Measurements from ENCODE around the gene ARHGAP15.

Gene ARHGAP15

DNA sequence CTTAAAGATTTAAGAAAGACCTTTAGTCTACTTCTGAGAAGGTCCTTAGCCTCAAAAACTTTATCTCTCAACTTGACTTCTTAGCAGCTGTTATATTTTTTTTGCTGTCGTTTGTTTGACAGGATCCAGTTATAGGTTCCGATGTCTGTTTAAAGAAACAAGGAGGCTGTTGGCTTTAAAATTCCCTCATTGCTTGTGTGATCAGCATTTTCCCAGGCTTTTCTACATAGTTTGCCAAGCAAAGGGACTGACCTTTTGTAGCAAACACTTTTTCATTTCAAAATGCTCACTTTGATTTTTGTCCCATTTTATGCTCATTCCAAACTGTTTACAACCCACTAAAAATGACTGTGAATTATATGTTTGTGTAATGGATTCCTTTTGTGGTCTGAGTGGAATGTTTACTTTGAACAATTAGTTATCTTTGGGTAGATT, 394.9 kb downstream of the ARHGAP15 start:
- TF ChIP-seq, protein P1, sequence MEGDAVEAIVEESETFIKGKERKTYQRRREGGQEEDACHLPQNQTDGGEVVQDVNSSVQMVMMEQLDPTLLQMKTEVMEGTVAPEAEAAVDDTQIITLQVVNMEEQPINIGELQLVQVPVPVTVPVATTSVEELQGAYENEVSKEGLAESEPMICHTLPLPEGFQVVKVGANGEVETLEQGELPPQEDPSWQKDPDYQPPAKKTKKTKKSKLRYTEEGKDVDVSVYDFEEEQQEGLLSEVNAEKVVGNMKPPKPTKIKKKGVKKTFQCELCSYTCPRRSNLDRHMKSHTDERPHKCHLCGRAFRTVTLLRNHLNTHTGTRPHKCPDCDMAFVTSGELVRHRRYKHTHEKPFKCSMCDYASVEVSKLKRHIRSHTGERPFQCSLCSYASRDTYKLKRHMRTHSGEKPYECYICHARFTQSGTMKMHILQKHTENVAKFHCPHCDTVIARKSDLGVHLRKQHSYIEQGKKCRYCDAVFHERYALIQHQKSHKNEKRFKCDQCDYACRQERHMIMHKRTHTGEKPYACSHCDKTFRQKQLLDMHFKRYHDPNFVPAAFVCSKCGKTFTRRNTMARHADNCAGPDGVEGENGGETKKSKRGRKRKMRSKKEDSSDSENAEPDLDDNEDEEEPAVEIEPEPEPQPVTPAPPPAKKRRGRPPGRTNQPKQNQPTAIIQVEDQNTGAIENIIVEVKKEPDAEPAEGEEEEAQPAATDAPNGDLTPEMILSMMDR (IDR thresholded peaks at IDR 0.05; ENCODE audit: insufficient read depth, low read depth, low read length, missing control alignments) = no peak
- DNase-seq (ENCODE audit: low read depth) = no peak
- H3K4me3 ChIP-seq (ENCODE audit: low read depth, low read length) = no peak overlapping the region

DNA sequence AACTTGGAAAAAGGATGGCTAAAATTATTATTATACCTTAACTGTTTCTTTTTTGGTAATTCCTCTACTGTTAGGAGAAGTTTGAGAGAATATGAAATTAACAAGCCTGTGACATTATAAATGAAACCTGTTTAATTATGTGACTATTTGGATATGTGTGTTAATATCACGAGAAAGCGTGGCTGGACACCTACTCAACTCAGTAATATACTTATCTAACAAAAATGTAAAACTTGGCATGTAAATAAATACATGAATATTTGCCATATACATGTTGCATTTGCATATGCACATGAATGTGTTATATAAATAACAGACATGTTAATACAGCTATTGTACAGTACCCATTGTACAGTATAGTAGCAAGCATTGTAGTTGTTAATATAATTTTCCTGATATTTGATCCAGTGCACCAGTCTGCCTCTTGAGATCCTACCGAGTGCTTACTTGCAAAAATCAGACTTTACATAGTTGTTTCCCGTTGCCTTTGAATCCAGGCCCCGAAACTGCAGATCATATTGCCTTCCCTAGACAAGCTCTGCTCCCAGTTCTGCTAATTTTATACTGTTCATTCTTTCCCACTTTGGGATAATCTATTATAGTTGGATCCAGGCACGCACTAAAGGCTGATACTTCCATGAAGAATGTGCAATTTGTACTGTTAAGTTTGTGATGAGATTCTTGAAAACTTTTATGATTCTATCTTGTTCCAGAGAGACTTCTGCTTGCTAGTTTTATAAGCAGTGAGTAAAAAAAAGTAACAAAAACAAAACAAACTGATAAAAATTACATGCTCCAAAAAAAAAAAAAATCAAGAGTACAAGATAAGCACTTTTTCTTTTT, 395.6 kb downstream of the ARHGAP15 start:
- DNase-seq (ENCODE audit: low read depth) = no peak
- TF ChIP-seq, protein P1 (IDR thresholded peaks at IDR 0.05; ENCODE audit: insufficient read depth, low read depth, low read length, missing control alignments) = no peak
- no peak overlapping the region for H3K4me3 ChIP-seq (ENCODE audit: low read depth, low read length)

DNA sequence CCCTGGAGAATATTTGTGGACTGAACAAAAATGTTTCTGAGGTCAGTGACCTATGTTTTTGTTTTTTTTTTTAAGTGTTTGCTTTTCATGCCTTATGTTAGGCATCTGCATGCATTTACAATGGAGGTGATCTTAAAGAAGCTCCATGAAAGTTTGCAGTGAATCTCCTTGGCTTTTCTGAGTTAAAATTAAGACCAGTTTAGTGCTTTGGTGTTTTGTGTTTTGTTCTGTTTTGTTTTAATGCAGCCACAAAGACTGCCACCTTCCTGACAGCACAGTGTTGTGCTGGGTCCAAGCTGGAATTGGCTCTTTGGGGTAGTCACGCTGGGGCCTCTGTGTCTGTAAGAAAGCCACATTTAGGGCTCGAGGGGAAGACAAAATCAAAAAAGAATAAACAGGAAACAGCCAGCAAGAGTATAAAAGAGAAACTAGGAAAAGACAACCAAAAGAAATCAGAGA, 396.2 kb downstream of the ARHGAP15 start:
- no peak for DNase-seq (ENCODE audit: low read depth)
- TF ChIP-seq, protein P1 (IDR thresholded peaks at IDR 0.05; ENCODE audit: insufficient read depth, low read depth, low read length, missing control alignments) = no peak
- no peak overlapping the region for H3K4me3 ChIP-seq (ENCODE audit: low read depth, low read length)

DNA sequence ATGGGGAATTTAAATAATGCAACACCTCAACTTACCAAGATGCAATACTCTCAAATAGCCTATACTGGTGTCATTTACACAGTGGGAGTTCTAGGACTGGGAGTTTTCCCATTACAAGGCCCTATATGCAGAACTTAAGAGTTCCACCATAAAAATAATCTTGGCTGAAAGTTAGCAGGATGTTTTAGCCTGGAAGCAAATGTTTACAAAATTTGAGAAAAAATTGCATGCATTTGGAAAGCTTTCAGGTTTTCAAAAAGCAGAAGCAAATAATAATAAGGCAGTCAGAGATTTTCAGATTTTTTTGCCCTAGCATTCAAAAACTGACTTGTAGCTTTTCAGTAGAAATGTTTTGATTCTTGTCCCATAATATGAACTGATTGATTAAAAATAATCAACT, 397.3 kb downstream of the ARHGAP15 start:
- TF ChIP-seq, protein P1 (IDR thresholded peaks at IDR 0.05; ENCODE audit: insufficient read depth, low read depth, low read length, missing control alignments) = no peak
- no peak for DNase-seq (ENCODE audit: low read depth)
- H3K4me3 ChIP-seq (ENCODE audit: low read depth, low read length) = no peak overlapping the region

DNA sequence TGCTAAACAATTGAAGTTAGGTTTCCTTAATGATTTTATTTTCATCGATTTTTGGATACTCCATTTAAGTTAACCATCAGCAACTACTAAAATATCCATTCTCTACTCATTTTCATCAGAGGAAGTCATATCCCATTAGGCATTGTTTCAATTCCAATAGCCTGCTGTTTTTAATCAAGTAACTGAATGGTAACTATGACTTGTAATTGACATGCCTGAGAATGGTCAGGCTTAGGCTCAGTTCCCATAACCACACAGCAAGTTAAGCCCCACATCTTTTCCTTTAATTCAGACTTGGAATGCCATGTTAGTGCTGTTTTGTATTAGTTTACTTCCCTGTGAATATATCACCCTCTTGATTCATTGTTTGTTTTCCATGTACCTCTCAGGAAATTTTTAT, 398.8 kb downstream of the ARHGAP15 start:
- TF ChIP-seq, protein P1 (IDR thresholded peaks at IDR 0.05; ENCODE audit: insufficient read depth, low read depth, low read length, missing control alignments) = no peak
- H3K4me3 ChIP-seq (ENCODE audit: low read depth, low read length) = no peak overlapping the region
- no peak for DNase-seq (ENCODE audit: low read depth)

DNA sequence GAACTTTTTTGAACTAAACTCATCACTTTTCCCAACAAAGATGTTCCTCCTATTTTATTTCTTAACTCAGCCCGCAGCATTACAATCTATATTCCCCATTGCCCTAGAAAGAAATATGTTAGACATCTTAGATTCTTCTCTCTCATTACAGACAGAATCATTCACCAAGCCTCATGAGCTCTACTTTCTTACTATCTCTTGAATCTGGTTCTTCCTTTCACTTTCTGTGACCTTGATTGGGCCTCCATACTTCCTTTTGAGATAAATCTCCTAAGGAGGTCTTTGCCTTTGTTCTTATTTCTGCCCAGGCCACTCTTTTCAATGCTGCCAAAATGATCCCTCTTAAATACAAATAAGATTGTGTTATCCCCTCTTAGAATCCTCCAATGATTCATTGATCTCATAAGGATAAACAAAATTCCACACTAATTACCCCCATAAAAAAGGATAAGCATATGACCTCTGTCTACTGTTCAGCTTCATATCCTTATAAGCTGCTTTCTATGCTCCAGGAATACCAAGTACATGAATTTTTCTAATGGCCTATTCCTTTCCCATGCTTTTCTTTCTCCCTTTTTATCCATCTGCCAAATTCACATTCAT, 400.0 kb downstream of the ARHGAP15 start:
- DNase-seq (ENCODE audit: low read depth) = no peak
- no peak overlapping the region for H3K4me3 ChIP-seq (ENCODE audit: low read depth, low read length)
- TF ChIP-seq, protein P1 (IDR thresholded peaks at IDR 0.05; ENCODE audit: insufficient read depth, low read depth, low read length, missing control alignments) = no peak
